Measurements from ENCODE around the gene ANKHD1. TPM values are rescaled to one million over a fixed set of nuclear protein-coding genes. Genes with fewer than 3 reads are reported as not detected.
"Not testable (repeated sequence)": the region's sequence is repeated elsewhere in the genome, so short reads cannot be mapped to it uniquely, and the experiment has no call there.

The ANKHD1 gene
- total and polyA plus RNA-seq, 8 donors = 56.0 to 77.7 (median 64.0) TPM

GRCh38 chr5:140424135-140424534 is 22.5 kb downstream of the ANKHD1 start:
- WGBS, 2 donors = 63 to 64% methylated on average over 3 of the region's 3 CpGs
- no peak overlapping the region for H3K4me3 ChIP-seq
- intact Hi-C loops (cut with DNase I) = no loop called here
- no peak for DNase-seq
- H3K27ac ChIP-seq = no peak overlapping the region
- TF ChIP-seq CTCF (IDR thresholded peaks at IDR 0.05) = no peak
- H3K36me3 ChIP-seq = no peaks in the 10 kb centered on the region
- no peak for ATAC-seq
- FAIRE-seq = no peak
- H3K4me1 ChIP-seq = peaks cover 0 to 18% (median 8%) of the 10 kb centered on the region in 3 donors
- no peaks in the 10 kb centered on the region for H3K27me3 ChIP-seq
- H3K9me3 ChIP-seq = no peaks in the 10 kb centered on the region

GRCh38 chr5:140427726-140428125 is 26.1 kb downstream of the ANKHD1 start:
- peak in 1 of 6 donors; percentile 60 for DNase-seq
- H3K9me3 ChIP-seq; H3K27ac ChIP-seq; H3K4me1 ChIP-seq; H3K27me3 ChIP-seq; FAIRE-seq; H3K36me3 ChIP-seq; ATAC-seq; intact Hi-C loops (cut with DNase I); H3K4me3 ChIP-seq: not testable (repeated sequence)
- 96% methylated on average over 8 to 22 of the region's 26 CpGs for WGBS, 2 donors

- TF ChIP-seq CTCF (IDR thresholded peaks at IDR 0.05) = no peak
- H3K27ac ChIP-seq = no peak overlapping the region
These were observed 28.1 kb downstream of the ANKHD1 start for GRCh38 chr5:140429724-140430123.

GRCh38 chr5:140432212-140432611 is 30.6 kb downstream of the ANKHD1 start:
- peaks cover 0 to 14% (median 3%) of the 10 kb centered on the region in 3 donors for H3K4me1 ChIP-seq
- TF ChIP-seq CTCF (IDR thresholded peaks at IDR 0.05) = no peak
- FAIRE-seq = no peak
- peaks cover 0 to 4% (median 2%) of the 10 kb centered on the region in 3 donors for H3K36me3 ChIP-seq
- WGBS, 2 donors = 43 to 50% methylated on average over 1 of the region's 1 CpG
- H3K9me3 ChIP-seq = no peaks in the 10 kb centered on the region
- no peaks in the 10 kb centered on the region for H3K27me3 ChIP-seq
- intact Hi-C loops (cut with DNase I) = no loop called here
- no peak overlapping the region for H3K27ac ChIP-seq
- no peak for DNase-seq
- no peak overlapping the region for H3K4me3 ChIP-seq
- no peak for ATAC-seq

More at GRCh38 chr5:140429724-140430123, 28.1 kb downstream of the ANKHD1 start:
- Histone ChIP-seq H3K9me3 (no peaks in the 10 kb centered on the region), H3K4me3 (no peak overlapping the region), H3K36me3 (no peaks in the 10 kb centered on the region), H3K4me1 (peaks cover 0 to 14% (median 3%) of the 10 kb centered on the region in 3 donors), H3K27me3 (no peaks in the 10 kb centered on the region)
- WGBS, 2 donors = 50 to 56% methylated on average over 2 of the region's 2 CpGs
- intact Hi-C loops (cut with DNase I) = no loop called here
- FAIRE-seq = no peak
- DNase-seq = no peak
- ATAC-seq = no peak

- H3K9me3 ChIP-seq = no peaks in the 10 kb centered on the region
- WGBS, 2 donors = 82 to 85% methylated on average over 8 of the region's 8 CpGs
- intact Hi-C loops (cut with DNase I) = no loop called here
- TF ChIP-seq CTCF (IDR thresholded peaks at IDR 0.05) = no peak
- ATAC-seq (no peak), FAIRE-seq (no peak), DNase-seq (no peak)
- no peak overlapping the region for H3K27ac ChIP-seq
- H3K27me3 ChIP-seq = no peaks in the 10 kb centered on the region
- H3K4me1 ChIP-seq = peaks cover 0 to 14% (median 3%) of the 10 kb centered on the region in 3 donors
- peaks cover 0 to 9% (median 2%) of the 10 kb centered on the region in 3 donors for H3K36me3 ChIP-seq
- no peak overlapping the region for H3K4me3 ChIP-seq
These were observed 31.3 kb downstream of the ANKHD1 start for GRCh38 chr5:140432916-140433315.

GRCh38 chr5:140457368-140457767 is 55.7 kb downstream of the ANKHD1 start:
- not testable (repeated sequence) for FAIRE-seq

More at GRCh38 chr5:140457368-140457767, 55.7 kb downstream of the ANKHD1 start:
- 97 to 98% methylated on average over 4 of the region's 4 CpGs for WGBS, 2 donors
- H3K4me1 ChIP-seq; H3K4me3 ChIP-seq; intact Hi-C loops (cut with DNase I); H3K27ac ChIP-seq; H3K9me3 ChIP-seq; H3K27me3 ChIP-seq; DNase-seq; ATAC-seq: not testable (repeated sequence)
- H3K36me3 ChIP-seq = peaks cover 0 to 26% (median 14%) of the 10 kb centered on the region in 3 donors

Measured in pancreas (tissue), 10 donors.